Fibroblast of lung (primary cell): Measurements from ENCODE around the gene SLC2A3.

Source experiments
- EZH2 ChIP-seq: IDR thresholded peaks from 2 replicates; pipeline ENCODE4 v1.5.1; 2012; ENCODE audit warnings: low read length, control low read depth, mild to moderate bottlenecking; ENCODE audit errors: missing control alignments
- TF ChIP-seq, protein P1 (sequence below), 2 donors: IDR thresholded peaks in 1 of 2; conservative IDR thresholded peaks in 1 of 2; 1 replicate in 1 of 2; 2 replicates in 1 of 2; pipeline ENCODE4 v1.5.1; 2011 to 2012; ENCODE audit warnings: low read length in 2 of 2, control low read depth in 1 of 2, inconsistent platforms in 1 of 2, low read depth in 1 of 2, mild to moderate bottlenecking in 1 of 2

DNA sequence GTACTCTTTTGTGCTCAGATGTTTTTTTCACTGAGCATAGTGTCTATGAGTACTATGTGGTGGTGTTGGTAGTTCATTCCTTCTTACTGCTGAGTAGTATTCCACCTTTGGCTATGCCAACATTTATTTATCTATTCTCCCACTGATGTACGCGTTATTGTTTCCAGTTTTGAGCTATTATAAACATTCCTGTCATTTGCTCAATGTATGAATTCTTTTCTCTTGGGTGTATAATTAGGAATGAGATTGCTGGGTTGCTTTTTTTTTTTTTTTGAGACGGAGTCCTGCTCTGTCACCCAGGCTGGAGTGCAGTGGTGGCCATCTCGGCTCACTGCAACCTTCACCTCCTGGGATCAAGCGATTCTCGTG lies 37.5 kb upstream of the SLC2A3 start:
- TF ChIP-seq, protein P1, sequence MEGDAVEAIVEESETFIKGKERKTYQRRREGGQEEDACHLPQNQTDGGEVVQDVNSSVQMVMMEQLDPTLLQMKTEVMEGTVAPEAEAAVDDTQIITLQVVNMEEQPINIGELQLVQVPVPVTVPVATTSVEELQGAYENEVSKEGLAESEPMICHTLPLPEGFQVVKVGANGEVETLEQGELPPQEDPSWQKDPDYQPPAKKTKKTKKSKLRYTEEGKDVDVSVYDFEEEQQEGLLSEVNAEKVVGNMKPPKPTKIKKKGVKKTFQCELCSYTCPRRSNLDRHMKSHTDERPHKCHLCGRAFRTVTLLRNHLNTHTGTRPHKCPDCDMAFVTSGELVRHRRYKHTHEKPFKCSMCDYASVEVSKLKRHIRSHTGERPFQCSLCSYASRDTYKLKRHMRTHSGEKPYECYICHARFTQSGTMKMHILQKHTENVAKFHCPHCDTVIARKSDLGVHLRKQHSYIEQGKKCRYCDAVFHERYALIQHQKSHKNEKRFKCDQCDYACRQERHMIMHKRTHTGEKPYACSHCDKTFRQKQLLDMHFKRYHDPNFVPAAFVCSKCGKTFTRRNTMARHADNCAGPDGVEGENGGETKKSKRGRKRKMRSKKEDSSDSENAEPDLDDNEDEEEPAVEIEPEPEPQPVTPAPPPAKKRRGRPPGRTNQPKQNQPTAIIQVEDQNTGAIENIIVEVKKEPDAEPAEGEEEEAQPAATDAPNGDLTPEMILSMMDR (conservative IDR thresholded peaks at IDR 0.05 in 1 of 2, IDR thresholded peaks at IDR 0.05 in 1 of 2; ENCODE audit: low read depth in 1 of 2, low read length in 2 of 2) = no peak
- TF ChIP-seq EZH2 = no peak
